GM20431 (cell line): ENCODE data around the gene UQCC2.

Experiments used
- in situ Hi-C: fragments of 300-500 bp; cut with MseI, MboI; formaldehyde crosslinking; loops from one replicate; pipeline ENCODE4 v1.15.0; 2020; ENCODE audit warnings: low sequenced_read_pairs; ENCODE audit not compliant: unreplicated experiment

Gene UQCC2

GRCh38 chr6:33711140-33712129, at the start of gene UQCC2:
TSS of gene UQCC2 (minus strand) at chr6:33711700. CDS start at chr6:33711686, 14 bp downstream.
- in situ Hi-C loops: no loop called here

DNA sequence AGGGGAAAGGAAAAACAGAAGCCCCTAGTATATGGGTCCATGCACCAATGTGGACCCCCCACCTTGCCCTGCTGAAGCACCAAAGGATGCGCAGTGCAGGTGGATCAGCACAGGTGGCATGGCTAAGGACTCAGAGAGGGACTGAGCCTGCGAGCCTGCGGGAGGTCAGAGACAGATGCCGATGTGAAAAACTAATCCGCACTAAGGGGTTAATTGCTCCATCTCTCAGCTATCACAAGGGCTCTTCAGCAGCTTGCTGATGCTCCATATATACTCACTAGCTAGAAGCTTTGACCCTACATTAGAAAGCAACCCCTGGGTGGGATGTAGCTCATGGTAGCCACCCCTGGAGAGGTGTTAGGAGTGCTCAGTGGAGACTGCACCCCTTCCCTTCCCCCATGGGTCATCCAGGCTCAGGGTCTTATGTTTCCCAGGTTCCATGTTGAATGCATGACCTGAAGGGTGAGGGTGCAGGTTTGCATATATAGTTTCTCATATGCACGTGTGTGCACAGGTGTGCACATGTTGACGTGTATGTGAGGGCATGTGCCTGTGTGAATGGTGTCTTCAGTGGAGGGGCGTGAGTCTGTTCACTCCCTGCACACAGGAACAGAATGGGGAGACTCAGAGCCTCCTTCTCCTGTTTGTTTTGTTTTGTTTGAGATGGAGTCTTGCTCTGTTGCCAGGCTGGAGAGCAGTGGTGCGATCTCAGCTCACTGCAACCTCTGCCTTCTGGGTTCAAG, 48.6 kb upstream of the UQCC2 start:
- in situ Hi-C loops: loop anchor here (10.0 kb wide), 1 partner anchor 395 kb away; no protein-coding TSS in a partner anchor

DNA sequence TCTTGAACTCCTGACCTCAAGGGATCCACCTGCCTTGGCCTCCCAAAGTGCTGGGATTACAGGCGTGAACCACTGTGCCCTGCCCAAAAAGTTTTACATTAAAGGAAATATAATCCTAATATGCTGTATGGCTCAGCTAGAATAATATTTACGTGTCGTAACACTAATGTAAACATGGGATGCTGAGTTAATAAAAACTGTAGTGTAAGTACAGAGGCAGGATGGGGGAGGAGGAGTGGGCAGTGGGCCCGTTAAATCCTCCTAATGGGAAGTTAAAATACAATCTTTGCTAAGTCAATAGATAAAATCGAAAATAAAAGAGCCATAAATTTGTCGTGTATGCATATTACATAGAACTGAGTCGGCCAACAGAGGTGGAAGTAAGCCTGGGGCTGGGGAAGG, 47.3 kb upstream of the UQCC2 start:
- in situ Hi-C loops: no loop called here

DNA sequence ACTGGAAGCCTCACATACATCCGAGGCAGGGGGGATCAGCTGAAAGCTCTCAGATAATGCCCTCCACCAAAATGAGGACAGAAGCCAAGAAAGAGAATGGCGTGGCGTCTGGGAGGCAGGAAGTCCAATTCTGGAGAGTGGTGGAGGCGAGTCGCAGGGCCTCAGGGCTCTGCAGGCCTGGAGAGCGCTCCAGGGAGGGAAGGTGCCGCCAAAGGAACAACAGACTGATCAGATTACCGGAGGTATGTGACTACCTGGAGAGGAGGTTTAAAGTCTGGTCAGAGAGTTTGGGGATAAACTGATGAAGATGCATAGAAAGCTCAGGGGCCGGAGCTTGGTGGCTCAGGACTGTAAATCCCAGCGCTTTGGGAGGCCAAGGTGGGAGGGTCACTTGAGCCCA, 46.4 kb upstream of the UQCC2 start:
- in situ Hi-C loops: no loop called here

- in situ Hi-C loops: no loop called here
Observed at GRCh38 chr6:33757113-33757512, 45.6 kb upstream of the UQCC2 start.

DNA sequence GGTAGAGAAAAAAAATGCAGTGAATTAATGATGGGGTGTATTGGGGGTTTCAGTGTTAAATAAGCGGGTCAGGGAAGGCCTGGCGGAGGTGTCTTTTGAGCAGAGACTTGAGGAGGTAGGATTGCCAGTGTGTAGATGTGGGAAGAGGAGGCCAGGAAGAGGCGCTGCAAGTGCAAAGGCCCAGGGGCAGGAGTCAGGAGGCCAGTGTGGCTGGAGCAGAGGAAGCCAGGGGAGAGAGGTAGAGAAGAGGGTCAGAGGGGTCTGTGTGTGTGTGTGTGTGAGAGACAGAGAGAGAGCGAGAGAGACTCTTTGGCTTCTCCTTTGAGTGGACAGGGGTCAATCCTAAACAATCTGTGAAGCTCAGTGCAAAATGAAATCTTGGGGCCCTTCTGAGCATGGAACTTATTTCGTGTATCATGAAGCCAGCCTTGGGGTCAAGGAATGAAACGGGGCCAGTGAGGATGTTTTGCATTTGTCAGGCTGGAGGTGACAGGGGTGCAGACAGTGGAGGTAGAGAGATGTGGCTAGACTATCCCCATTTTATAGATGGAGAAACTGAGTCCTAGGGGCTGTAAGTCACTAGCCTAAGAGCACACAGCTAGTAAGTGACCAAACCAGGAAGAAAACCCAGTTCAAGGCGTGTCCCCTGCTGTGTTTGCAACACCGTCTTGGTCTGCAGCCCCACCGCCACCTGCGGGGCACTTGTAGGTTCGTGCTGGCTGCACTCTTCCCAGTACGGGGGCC, 44.9 kb upstream of the UQCC2 start:
- in situ Hi-C loops: no loop called here

DNA sequence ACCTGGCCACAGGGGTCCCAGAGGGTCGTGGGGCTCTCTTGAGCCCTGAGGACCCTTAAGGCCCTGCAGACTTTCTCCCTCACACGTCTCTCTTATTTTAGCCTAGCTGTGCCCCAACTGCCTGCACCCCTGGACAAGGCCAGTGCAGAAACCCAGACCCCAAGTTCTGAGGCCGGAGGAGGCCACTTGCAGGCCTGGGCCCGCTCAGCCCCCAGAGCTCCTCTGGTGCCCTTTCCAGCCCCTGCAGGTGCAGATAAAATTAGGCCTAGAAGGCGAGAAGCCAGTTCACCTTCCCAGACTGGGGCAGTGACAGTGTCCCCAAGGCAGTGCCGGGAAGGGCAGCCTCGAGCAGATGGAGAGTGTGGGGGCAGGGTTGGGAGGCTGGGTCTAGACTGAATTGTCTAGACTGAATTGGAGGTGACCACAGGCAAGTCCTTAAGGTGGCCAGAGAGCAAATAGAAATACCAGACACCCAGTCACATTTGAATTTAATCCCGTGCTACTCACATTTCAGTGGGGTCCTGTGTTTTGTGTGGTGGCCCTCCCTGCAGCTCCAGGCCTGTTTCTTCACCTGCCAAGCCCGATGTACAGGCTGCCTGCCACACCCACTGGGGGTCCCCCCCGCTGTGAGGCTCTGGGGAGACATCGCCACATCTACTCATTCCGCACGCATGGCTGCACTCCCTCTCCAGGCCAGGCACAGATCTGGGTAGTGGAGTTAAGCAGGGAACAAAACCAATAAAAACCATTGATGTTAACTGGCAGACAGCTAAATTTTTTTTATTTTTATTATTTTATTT, 43.8 kb upstream of the UQCC2 start:
- in situ Hi-C loops: no loop called here

- in situ Hi-C loops: no loop called here
Observed at GRCh38 chr6:33754222-33754621, 42.7 kb upstream of the UQCC2 start.

- in situ Hi-C loops: no loop called here
Observed at GRCh38 chr6:33752646-33753015, 41.1 kb upstream of the UQCC2 start.

- in situ Hi-C loops: no loop called here
Observed at GRCh38 chr6:33751771-33752645, 40.5 kb upstream of the UQCC2 start.

- in situ Hi-C loops: no loop called here
Observed at GRCh38 chr6:33750244-33750991, 38.9 kb upstream of the UQCC2 start.

- in situ Hi-C loops: no loop called here
Observed at GRCh38 chr6:33749401-33749800, 37.9 kb upstream of the UQCC2 start.

GRCh38 chr6:33748841-33749240, 37.3 kb upstream of the UQCC2 start:
- in situ Hi-C loops: no loop called here

DNA sequence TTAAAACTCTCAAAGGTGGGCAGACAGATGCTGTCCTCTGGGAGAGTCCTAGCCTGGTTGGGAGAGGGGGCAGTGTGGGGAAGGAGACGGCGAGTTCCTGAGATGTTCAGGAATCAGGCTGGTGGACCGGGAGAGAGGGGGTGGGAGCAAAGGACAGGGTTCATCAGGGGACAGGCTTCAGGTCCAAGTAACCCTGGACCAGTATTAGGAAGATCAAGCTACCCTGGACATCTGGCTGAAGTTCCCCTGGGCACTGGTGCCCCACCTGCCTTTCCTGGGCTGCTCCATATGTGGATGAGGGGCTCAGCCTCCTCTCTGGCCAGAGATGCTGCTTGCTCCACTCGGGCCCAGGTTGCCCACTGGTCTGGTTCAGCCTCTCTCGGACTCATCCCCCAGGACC, 36.3 kb upstream of the UQCC2 start:
- in situ Hi-C loops: no loop called here

- in situ Hi-C loops: no loop called here
Observed at GRCh38 chr6:33746651-33747100, 35.2 kb upstream of the UQCC2 start, which contains the start of gene IP6K3. TSS of gene IP6K3 (minus strand) at chr6:33746905. CDS start at chr6:33735476, 11,429 bp downstream.

DNA sequence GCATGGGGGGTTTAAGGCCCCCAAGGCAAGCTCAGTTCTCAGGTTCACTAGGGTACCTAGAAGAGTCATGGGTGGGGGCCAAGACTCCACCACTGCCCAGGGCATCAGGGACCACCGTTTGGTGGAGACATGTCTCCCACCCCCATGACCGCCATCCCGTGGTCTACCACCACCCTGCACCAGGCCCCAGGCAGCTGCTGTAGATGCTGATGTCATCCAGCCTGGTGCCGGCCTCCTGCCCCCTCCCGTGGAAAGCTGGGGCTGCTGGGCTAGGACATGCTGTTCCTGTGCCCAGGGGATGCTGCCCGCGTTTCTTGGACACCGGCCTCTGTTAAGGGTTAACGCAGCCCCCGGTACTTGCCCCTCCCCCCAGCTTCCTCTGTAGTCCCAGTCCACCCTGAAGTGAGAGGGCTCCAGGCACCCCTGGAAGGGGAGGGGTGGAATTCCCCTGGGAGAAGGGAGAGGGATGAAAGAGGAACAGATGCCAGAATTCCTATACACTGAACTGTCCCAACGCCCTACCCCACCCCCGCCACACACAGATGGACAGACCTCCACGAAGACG, 34.6 kb upstream of the UQCC2 start:
- in situ Hi-C loops: no loop called here

DNA sequence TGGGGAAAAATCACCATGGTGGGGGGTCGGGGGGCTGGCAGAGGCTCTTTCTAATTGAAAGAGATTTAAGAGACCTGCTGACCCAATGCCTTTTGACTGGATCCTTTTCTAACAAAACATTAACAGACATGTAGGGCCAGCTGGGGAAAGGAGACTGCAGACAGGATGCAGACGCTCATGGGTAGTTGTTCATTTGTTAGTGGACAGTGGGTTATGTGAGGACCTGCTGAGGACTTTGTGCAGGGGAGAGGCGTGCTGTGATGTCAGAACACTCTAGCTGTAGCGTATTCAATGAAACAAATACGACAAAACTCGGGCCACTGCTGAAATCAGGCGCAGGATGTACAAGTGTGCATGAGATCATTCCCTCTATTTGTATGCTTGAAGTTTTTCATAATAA, 34.0 kb upstream of the UQCC2 start:
- in situ Hi-C loops: no loop called here
